Smooth muscle cell (in vitro differentiated cells): ENCODE measurements around the gene TTC23L. TPM values are rescaled to one million over a fixed set of nuclear protein-coding genes. Genes with fewer than 3 reads are reported as not detected.

Experiments used
- DNase-seq: peaks from one replicate; lab custom pipeline; 2025; ENCODE audit not compliant: unreplicated experiment; lab: John Stamatoyannopoulos, UW
- H2AFZ ChIP-seq: fragments of 200-600 bp; sonication (generic); 2 replicates; pipeline ENCODE4 v1.6.0; 2016; ENCODE audit warnings: antibody characterized with exemption, low read depth, mild to moderate bottlenecking
- H3F3A ChIP-seq: fragments of 200-600 bp; sonication (generic); 2 replicates; pipeline ENCODE4 v1.6.0; 2017; ENCODE audit warnings: antibody characterized with exemption, low read depth
- H3K27ac ChIP-seq: fragments of 200-600 bp; sonication (generic); 2 replicates; pipeline ENCODE4 v1.5.1; 2016; ENCODE audit warnings: low read depth, mild to moderate bottlenecking
- H3K27me3 ChIP-seq: fragments of 200-600 bp; sonication (generic); 2 replicates; pipeline ENCODE4 v1.6.1; 2016; ENCODE audit warnings: low read depth, mild to moderate bottlenecking
- H3K36me3 ChIP-seq: fragments of 200-600 bp; sonication (generic); 2 replicates; pipeline ENCODE4 v1.5.1; 2016; ENCODE audit warnings: low read depth
- H3K4me1 ChIP-seq: fragments of 200-600 bp; sonication (generic); 2 replicates; pipeline ENCODE4 v1.5.1; 2016; ENCODE audit warnings: low read depth
- H3K4me2 ChIP-seq: fragments of 200-600 bp; sonication (generic); 2 replicates; pipeline ENCODE4 v1.6.0; 2016; ENCODE audit warnings: mild to moderate bottlenecking
- H3K4me3 ChIP-seq: fragments of 200-600 bp; sonication (generic); 2 replicates; pipeline ENCODE4 v1.5.1; 2016; ENCODE audit warnings: mild to moderate bottlenecking
- H3K79me2 ChIP-seq: fragments of 200-600 bp; sonication (generic); 2 replicates; pipeline ENCODE4 v1.6.0; 2016; ENCODE audit warnings: low read depth, mild to moderate bottlenecking
- H3K9ac ChIP-seq: fragments of 200-600 bp; sonication (generic); 2 replicates; pipeline ENCODE4 v1.6.0; 2016; ENCODE audit warnings: low read depth
- H3K9me3 ChIP-seq: fragments of 200-600 bp; sonication (generic); replicated peaks from 2 replicates; pipeline ENCODE4 v1.5.1; 2016; ENCODE audit warnings: low read depth
- H4K20me1 ChIP-seq: fragments of 200-600 bp; sonication (generic); 2 replicates; pipeline ENCODE4 v1.6.0; 2016; ENCODE audit warnings: low read depth
- WGBS: methylation state at CpG from one replicate; pipeline ENCODE4 v1.1.7; 2016; ENCODE audit warnings: low lambda C conversion rate; 5-methylcytosine and 5-hydroxymethylcytosine counted together
- polyA plus RNA-seq: library from polyadenylated mRNA; unstranded; fragments of >200 nt; fragmentation: Nextera tagmentation; extraction: Ambion mirVana; gene quantifications from 2 replicates; pipeline ENCODE4 v1.2.1, GENCODE V29; 2016
- total RNA-seq: library from RNA; depleted of rRNA; stranded (reverse); fragments of >200 nt; gene quantifications from 2 replicates; pipeline ENCODE4 v1.2.3, GENCODE V29; 2014
- TF ChIP-seq, protein P1 (sequence below): fragments of 200-600 bp; sonication (generic); IDR thresholded peaks from 2 replicates; pipeline ENCODE4 v1.5.1; 2017; ENCODE audit warnings: borderline replicate concordance, mild to moderate bottlenecking, antibody characterized with exemption; ENCODE audit not compliant: insufficient read depth, poor library complexity, severe bottlenecking

The TTC23L gene
- total and polyA plus RNA-seq, 2 experiments from 2014 or later, result 0.04 to 0.08 TPM

DNA sequence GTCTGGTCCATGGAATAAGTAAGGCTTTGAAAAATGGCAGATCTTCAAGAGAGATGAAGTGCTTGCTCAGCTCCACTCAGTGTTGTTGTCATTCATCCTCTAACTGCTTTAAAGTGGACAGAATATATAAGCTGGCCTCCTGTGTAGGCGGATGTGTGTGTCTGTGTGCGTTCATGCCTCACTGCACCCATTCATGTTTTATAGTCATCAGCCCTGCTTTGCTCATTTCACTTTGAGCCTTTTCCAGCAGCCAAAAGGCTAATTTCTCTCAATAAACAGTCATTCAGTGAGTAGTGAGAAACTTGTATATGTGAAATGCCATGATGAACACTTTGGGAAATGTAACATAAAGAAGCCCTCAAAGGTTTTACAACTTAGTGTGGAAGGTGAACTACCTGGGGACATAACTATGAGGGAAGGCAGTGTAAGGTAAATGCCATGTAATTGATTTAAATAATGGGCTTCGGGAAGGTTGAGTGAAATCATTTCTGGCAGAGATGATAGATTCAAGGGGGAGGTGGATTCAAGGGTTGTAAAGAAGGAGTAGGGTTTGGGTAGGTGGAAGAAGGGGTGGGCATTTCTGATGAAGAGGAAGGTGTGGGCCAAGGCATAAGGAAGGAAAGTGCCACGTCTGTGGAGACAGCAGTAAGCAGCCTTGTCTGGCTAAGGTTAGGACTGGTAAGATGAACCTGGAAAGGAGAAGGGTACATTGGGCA, 15.7 kb downstream of the TTC23L start:
- WGBS, result 67% methylated on average over 4 of the region's 4 CpGs
- no peak overlapping the region for H2AFZ ChIP-seq
- no peaks in the 10 kb centered on the region for H3F3A ChIP-seq
- no peaks in the 10 kb centered on the region for H3K27me3 ChIP-seq
- H3K79me2 ChIP-seq, result no peaks in the 10 kb centered on the region
- no peak for DNase-seq
- H3K9me3 ChIP-seq, result no peaks in the 10 kb centered on the region
- no peaks in the 10 kb centered on the region for H3K36me3 ChIP-seq
- TF ChIP-seq, protein P1, sequence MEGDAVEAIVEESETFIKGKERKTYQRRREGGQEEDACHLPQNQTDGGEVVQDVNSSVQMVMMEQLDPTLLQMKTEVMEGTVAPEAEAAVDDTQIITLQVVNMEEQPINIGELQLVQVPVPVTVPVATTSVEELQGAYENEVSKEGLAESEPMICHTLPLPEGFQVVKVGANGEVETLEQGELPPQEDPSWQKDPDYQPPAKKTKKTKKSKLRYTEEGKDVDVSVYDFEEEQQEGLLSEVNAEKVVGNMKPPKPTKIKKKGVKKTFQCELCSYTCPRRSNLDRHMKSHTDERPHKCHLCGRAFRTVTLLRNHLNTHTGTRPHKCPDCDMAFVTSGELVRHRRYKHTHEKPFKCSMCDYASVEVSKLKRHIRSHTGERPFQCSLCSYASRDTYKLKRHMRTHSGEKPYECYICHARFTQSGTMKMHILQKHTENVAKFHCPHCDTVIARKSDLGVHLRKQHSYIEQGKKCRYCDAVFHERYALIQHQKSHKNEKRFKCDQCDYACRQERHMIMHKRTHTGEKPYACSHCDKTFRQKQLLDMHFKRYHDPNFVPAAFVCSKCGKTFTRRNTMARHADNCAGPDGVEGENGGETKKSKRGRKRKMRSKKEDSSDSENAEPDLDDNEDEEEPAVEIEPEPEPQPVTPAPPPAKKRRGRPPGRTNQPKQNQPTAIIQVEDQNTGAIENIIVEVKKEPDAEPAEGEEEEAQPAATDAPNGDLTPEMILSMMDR, result no peak
- no peak overlapping the region for H3K27ac ChIP-seq
- H3K4me3 ChIP-seq, result no peak overlapping the region
- H3K9ac ChIP-seq, result no peak overlapping the region
- H3K4me2 ChIP-seq, result no peak overlapping the region
- H3K4me1 ChIP-seq, result no peaks in the 10 kb centered on the region
- H4K20me1 ChIP-seq, result no peaks in the 10 kb centered on the region

DNA sequence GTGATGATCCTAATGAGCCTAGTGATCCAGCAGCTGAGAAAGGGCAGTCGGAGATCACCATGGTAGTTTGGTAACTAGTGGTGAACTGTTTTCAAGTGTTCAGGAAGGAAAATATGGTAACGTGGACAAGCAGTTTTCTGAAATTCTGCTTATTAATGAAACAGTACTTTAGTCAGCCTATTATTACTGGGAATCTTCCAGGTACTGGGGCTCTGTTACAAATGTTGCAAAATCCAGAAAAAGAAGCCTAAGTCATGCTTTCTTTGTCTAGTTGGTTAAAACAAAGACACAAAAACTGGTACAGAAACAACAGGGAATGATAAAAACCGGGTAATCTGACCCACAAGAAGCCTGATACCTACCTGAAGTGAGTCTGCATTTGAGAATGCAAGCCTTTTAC, 18.2 kb downstream of the TTC23L start:
- 96% methylated on average over 3 of the region's 3 CpGs for WGBS
- Histone ChIP-seq H3K79me2 (no peaks in the 10 kb centered on the region), H2AFZ (no peak overlapping the region), H3K9me3 (no peaks in the 10 kb centered on the region), H3K4me2 (no peak overlapping the region), H3F3A (no peaks in the 10 kb centered on the region), H3K4me3 (no peak overlapping the region), H3K36me3 (no peaks in the 10 kb centered on the region), H3K27ac (no peak overlapping the region), H3K9ac (no peak overlapping the region), H4K20me1 (no peaks in the 10 kb centered on the region), H3K27me3 (no peaks in the 10 kb centered on the region), H3K4me1 (no peaks in the 10 kb centered on the region)
- TF ChIP-seq, protein P1, result no peak
- no peak for DNase-seq

DNA sequence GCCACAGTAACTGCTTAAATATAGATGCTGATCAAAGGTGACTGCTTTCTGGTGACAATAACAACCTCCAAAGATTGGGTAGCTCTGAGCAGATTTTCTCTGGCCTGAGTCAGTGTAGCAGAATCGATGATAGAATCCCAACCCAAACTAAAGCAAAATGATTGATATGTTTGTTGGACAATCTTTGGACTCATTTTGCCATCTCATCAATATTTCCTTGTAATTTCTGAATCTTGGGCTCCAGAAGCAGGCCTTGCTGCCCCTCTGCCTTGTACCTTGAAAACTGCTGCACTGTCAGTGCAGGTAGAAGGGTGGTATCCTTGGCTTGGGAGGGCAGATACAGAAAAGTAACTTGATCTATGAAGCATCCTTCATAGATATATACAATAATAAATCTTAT, 18.9 kb downstream of the TTC23L start:
- no peaks in the 10 kb centered on the region for H3K79me2 ChIP-seq
- TF ChIP-seq, protein P1, result no peak
- no peaks in the 10 kb centered on the region for H3K4me1 ChIP-seq
- no peak for DNase-seq
- no peaks in the 10 kb centered on the region for H3K36me3 ChIP-seq
- no peaks in the 10 kb centered on the region for H3F3A ChIP-seq
- H3K4me2 ChIP-seq, result no peak overlapping the region
- WGBS, result 94% methylated on average over 1 of the region's 1 CpG
- no peak overlapping the region for H3K27ac ChIP-seq
- no peaks in the 10 kb centered on the region for H4K20me1 ChIP-seq
- H2AFZ ChIP-seq, result no peak overlapping the region
- H3K27me3 ChIP-seq, result no peaks in the 10 kb centered on the region
- no peak overlapping the region for H3K4me3 ChIP-seq
- H3K9me3 ChIP-seq, result no peaks in the 10 kb centered on the region
- H3K9ac ChIP-seq, result no peak overlapping the region

DNA sequence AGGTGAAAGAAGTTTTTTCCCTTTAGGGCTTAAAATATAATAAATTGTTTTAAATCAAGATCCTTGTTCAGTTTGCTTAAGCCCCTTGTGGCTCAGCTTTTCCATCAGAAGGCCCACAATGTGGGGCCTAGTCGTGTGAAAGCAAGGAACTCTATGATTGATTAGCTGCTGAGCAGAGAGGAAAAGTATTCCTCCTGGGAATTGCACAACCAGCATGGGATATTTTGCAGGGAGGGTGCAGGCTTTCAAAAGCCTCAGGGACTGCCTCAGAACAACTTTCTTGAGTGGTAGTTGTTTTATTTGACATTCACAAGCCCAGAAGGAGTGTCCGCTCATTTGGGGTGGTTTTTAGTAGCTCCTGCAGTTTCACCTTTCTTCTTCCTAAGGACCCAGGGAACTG, 19.8 kb downstream of the TTC23L start:
- Histone ChIP-seq H3K79me2 (no peaks in the 10 kb centered on the region), H3K27me3 (no peaks in the 10 kb centered on the region), H3K9ac (no peak overlapping the region), H2AFZ (no peak overlapping the region), H3K36me3 (no peaks in the 10 kb centered on the region), H3K27ac (no peak overlapping the region), H3K4me3 (no peak overlapping the region), H4K20me1 (no peaks in the 10 kb centered on the region), H3F3A (no peaks in the 10 kb centered on the region), H3K9me3 (no peaks in the 10 kb centered on the region), H3K4me1 (no peaks in the 10 kb centered on the region), H3K4me2 (no peak overlapping the region)
- WGBS, result 65% methylated on average over 2 of the region's 2 CpGs
- TF ChIP-seq, protein P1, result no peak
- no peak for DNase-seq
